ENCODE results near the gene CDH22. TPM values are rescaled to one million over a fixed set of nuclear protein-coding genes. Genes with fewer than 3 reads are reported as not detected.

Gene CDH22
- total and polyA plus RNA-seq, 10 of the 15 experiments (the other 5 are each of a cell fraction or from before 2014, with no cell fraction given) = not detected

DNA sequence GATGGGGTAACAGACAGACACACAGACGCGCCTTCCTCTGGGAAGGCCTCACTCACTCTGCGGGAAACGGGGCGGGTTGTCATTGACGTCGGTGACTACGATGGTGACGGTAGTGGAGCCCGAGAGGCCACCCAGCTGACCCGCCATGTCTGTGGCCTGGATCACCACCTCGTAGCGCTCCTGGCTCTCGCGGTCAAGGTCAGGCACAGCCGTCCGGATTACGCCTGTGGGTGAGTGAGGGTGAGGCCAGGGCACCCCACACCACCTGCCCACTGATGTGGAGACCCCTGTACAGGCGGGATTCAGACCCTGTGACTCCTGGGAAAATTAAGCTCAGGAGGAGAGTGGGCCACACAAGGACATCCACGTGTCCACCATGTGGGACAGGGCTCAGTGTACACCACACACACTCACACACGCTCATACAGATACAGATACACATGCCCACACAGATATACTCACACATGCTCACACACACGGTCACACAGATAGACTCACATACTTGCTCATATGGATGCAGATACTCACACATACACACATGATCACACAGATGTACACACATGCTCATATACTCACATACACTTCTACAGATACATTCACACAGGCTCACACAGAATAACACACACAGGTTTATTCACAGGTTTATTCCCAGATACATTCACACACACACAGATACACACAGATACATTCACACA is 91.4 kb downstream of the CDH22 start:
- 50% methylated on average over 22 of the region's 22 CpGs for WGBS (ENCODE audit: insufficient coverage, insufficient replicate concordance, low lambda C conversion rate, missing lambda C conversion rate)
- ChIA-PET CTCF (no interaction called here), RAD21 (ENCODE audit: unreplicated experiment) (no interaction called here), POLR2A (no interaction called here), SMC1A (ENCODE audit: uncharacterized antibody, unreplicated experiment) (no interaction called here)
- H3K36me3 ChIP-seq (ENCODE audit: control insufficient read depth in 2 of 2, insufficient read depth in 2 of 2, low read length in 1 of 2) = no peaks in the 10 kb centered on the region
- no peaks in the 10 kb centered on the region for H4K20me1 ChIP-seq (ENCODE audit: control insufficient read depth, insufficient read depth)
- no peak for TF ChIP-seq SUPT20H (IDR thresholded peaks at IDR 0.05; ENCODE audit: borderline replicate concordance, control insufficient read depth, low read depth, low read length)
- no peak for TF ChIP-seq RFX5 (IDR thresholded peaks at IDR 0.05; ENCODE audit: low read depth, low read length)
- no peak for TF ChIP-seq PML (IDR thresholded peaks at IDR 0.05; ENCODE audit: low read length)
- TF ChIP-seq TCF3 (IDR thresholded peaks at IDR 0.05; ENCODE audit: borderline replicate concordance, insufficient read depth, low read depth, low read length) = 0 out of 2 replicates have a peak, but pooled peaks have one; percentile 10
- TF ChIP-seq POLR2AphosphoS2 (IDR thresholded peaks at IDR 0.05; ENCODE audit: low read depth, low read length) = no peak
- TF ChIP-seq NFIC (IDR thresholded peaks at IDR 0.05; ENCODE audit: low read depth, low read length) = peak; percentile 37; the same call in 1 of the 2 replicates
- TF ChIP-seq, protein P1, sequence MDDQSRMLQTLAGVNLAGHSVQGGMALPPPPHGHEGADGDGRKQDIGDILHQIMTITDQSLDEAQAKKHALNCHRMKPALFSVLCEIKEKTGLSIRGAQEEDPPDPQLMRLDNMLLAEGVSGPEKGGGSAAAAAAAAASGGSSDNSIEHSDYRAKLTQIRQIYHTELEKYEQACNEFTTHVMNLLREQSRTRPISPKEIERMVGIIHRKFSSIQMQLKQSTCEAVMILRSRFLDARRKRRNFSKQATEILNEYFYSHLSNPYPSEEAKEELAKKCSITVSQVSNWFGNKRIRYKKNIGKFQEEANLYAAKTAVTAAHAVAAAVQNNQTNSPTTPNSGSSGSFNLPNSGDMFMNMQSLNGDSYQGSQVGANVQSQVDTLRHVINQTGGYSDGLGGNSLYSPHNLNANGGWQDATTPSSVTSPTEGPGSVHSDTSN (IDR thresholded peaks at IDR 0.05; ENCODE audit: insufficient replicate concordance, low read depth, low read length) = peak; percentile 49
- TF ChIP-seq, protein P2, sequence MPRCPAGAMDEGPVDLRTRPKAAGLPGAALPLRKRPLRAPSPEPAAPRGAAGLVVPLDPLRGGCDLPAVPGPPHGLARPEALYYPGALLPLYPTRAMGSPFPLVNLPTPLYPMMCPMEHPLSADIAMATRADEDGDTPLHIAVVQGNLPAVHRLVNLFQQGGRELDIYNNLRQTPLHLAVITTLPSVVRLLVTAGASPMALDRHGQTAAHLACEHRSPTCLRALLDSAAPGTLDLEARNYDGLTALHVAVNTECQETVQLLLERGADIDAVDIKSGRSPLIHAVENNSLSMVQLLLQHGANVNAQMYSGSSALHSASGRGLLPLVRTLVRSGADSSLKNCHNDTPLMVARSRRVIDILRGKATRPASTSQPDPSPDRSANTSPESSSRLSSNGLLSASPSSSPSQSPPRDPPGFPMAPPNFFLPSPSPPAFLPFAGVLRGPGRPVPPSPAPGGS (IDR thresholded peaks at IDR 0.05; ENCODE audit: borderline replicate concordance, insufficient read depth, low read depth, low read length, poor library complexity, severe bottlenecking) = peak; percentile 99
- no peak for TF ChIP-seq MEF2B (IDR thresholded peaks at IDR 0.05; ENCODE audit: partially characterized antibody, poor library complexity, severe bottlenecking)
- ATAC-seq (no peak), DNase-seq (ENCODE audit: low read depth, low spot score) (no peak), FAIRE-seq (no peak)
- BruUV-seq (replicated peaks) = no TSS peak
- no peaks in the 10 kb centered on the region for H3K4me1 ChIP-seq (ENCODE audit: control insufficient read depth, insufficient read depth, low read length)
- in situ Hi-C loops (cut with MboI) = no loop called here
- no peak overlapping the region for H2AFZ ChIP-seq (ENCODE audit: control insufficient read depth, low read depth, low read length)
- no peaks in the 10 kb centered on the region; a peak in 2 of 4 replicates for H3K27me3 ChIP-seq (replicated peaks in 1 of 2; ENCODE audit: control insufficient read depth in 2 of 2, insufficient read depth in 2 of 2, low read length in 1 of 2)
- H3K4me2 ChIP-seq (ENCODE audit: control insufficient read depth, insufficient read depth) = no peak overlapping the region
- no peaks in the 10 kb centered on the region for H3K79me2 ChIP-seq (ENCODE audit: control insufficient read depth, insufficient read depth, low read length)
- H3K9me3 ChIP-seq (replicated peaks; ENCODE audit: control insufficient read depth, insufficient read depth, low read length) = no peaks in the 10 kb centered on the region
- no peak overlapping the region for H3K4me3 ChIP-seq
- intact Hi-C loops (cut with micrococcal nuclease; ENCODE audit: unreplicated experiment) = no loop called here
- no peak overlapping the region for H3K9ac ChIP-seq (ENCODE audit: control insufficient read depth, insufficient read depth, low read length)
- no peak overlapping the region for H3K27ac ChIP-seq (ENCODE audit: control insufficient read depth, insufficient read depth)

Measured in GM12878 (cell line).